Activated CD4-positive, alpha-beta T cell treated with anti-CD3 and anti-CD28 coated beads for 36 hours (primary cell): Measurements from ENCODE around the gene CCDC50. TPM values are rescaled to one million over a fixed set of nuclear protein-coding genes. Genes with fewer than 3 reads are reported as not detected.
A peak's percentile ranks its signal among the peaks of the same experiment; 100 is the strongest.

Experiments used
- ATAC-seq: fragments of 200-7000 bp; cut with Tn5 transposase; one replicate; pipeline ENCODE4 v1.10.0; 2021; ENCODE audit warnings: mild to moderate bottlenecking, moderate library complexity
- CTCF ChIA-PET: fragments of 350-600 bp; sonication (Branson Sonifier 250); formaldehyde crosslinking; loops from one replicate; lab custom pipeline; 2021; ENCODE audit warnings: antibody characterized with exemption; lab: Charles Lee
- POLR2A ChIA-PET: fragments of 350-600 bp; sonication (Branson Sonifier 250); formaldehyde crosslinking; loops from one replicate; lab custom pipeline; 2021; ENCODE audit warnings: antibody characterized with exemption, inconsistent platforms; lab: Charles Lee
- DNase-seq: peaks from one replicate; pipeline ENCODE4 v3.0.0-alpha.2; 2020
- H3K27ac Mint-ChIP-seq: one replicate; pipeline ENCODE4 v1.8.0; 2021; ENCODE audit warnings: mixed read lengths
- H3K27me3 Mint-ChIP-seq: one replicate; pipeline ENCODE4 v1.8.0; 2021; ENCODE audit warnings: mixed read lengths
- H3K36me3 Mint-ChIP-seq: one replicate; pipeline ENCODE4 v1.8.0; 2021; ENCODE audit warnings: low read depth, mixed read lengths
- H3K4me1 Mint-ChIP-seq: one replicate; pipeline ENCODE4 v1.8.0; 2021; ENCODE audit warnings: mixed read lengths
- H3K4me3 Mint-ChIP-seq: one replicate; pipeline ENCODE4 v1.8.0; 2021; ENCODE audit warnings: mild to moderate bottlenecking, moderate library complexity, mixed read lengths
- H3K9me3 Mint-ChIP-seq: one replicate; pipeline ENCODE4 v1.8.0; 2021; ENCODE audit warnings: low read depth, mixed read lengths
- intact Hi-C, 2 experiments: fragments of 100-400 bp; cut with DNase I in 1 of 2; cut with micrococcal nuclease in 1 of 2; formaldehyde crosslinking; loops; one replicate each; pipeline versions ENCODE4 v1.14.2 to v1.15.1; 2022 to 2024; cut with DNase I, micrococcal nuclease
- total RNA-seq, 2 experiments: library from RNA; stranded (reverse); gene quantifications; one replicate each; pipeline ENCODE4 v1.2.3, GENCODE V29; 2021

The CCDC50 gene
- total RNA-seq, 2 experiments from 2014 or later: 26.5 to 27.2 TPM

- peaks cover 2% of the 10 kb centered on the region for H3K4me1 Mint-ChIP-seq
- no peak overlapping the region for H3K4me3 Mint-ChIP-seq
- ATAC-seq: no peak
- no peaks in the 10 kb centered on the region for H3K27me3 Mint-ChIP-seq
- H3K9me3 Mint-ChIP-seq: no peaks in the 10 kb centered on the region
- intact Hi-C loops: no loop called here
- no peak for DNase-seq
- peaks cover 8% of the 10 kb centered on the region for H3K36me3 Mint-ChIP-seq
- no peak overlapping the region for H3K27ac Mint-ChIP-seq
- CTCF ChIA-PET: interaction anchor here (0.6 to 1.0 kb wide), 3 partner anchors 89 to 671 kb away, joined by 3 to 4 read pairs (median 3); no protein-coding TSS in a partner anchor
- POLR2A ChIA-PET: no interaction called here
Measured at GRCh38 chr3:191366675-191367074, 37.5 kb downstream of the CCDC50 start.

DNA sequence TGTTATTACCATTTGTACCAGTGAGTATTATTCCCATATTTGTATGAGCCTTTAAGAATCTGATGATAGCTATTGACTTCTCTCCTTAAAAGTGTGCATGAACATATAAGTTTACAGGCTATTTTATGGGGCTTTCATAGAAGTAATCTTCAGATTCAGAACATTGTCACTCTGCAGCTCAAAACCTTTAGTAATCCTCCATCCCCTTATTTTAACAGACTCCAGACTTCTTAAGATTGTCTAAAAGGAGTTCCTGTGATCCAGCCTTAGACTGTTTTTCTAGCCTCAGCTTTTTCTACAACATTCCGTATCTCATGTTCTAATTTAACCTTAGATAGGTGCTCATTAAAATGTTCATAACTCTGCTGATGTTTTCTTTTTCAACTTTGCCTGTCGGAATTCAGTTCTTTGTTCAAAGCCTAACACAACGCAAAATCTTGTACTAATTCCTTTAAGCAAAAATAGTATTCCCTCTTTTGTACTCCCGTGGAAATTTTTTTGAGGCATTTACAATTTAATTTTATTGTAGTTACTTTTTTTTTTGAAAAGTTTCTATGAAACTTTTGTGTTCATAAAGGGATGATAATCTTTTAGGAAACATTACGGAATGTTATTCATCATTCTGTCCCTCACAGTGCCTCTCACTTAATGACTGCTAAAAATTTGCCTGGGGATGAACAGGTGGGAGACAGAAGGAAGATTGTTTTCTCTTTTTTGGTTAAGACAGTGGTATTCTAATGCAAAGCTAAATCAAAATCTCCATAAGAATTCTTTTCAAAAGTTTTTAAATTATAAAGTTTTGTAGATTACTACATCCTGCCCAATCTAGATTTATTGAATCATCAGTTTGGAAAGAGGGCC is 39.8 kb downstream of the CCDC50 start:
- H3K4me3 Mint-ChIP-seq: no peak overlapping the region
- no peaks in the 10 kb centered on the region for H3K9me3 Mint-ChIP-seq
- intact Hi-C loops: no loop called here
- peaks cover 6% of the 10 kb centered on the region for H3K36me3 Mint-ChIP-seq
- H3K4me1 Mint-ChIP-seq: peaks cover 5% of the 10 kb centered on the region
- no peaks in the 10 kb centered on the region for H3K27me3 Mint-ChIP-seq
- ChIA-PET CTCF (interaction anchor here (1.2 kb wide), 1 partner anchor 16 kb away, joined by 3 read pairs; no protein-coding TSS in a partner anchor), POLR2A (no interaction called here)
- DNase-seq: no peak
- ATAC-seq: no peak
- H3K27ac Mint-ChIP-seq: no peak overlapping the region

GRCh38 chr3:191369616-191370010 is 40.4 kb downstream of the CCDC50 start:
- intact Hi-C loops: no loop called here
- Mint-ChIP-seq H3K27me3 (no peaks in the 10 kb centered on the region), H3K4me1 (peaks cover 5% of the 10 kb centered on the region), H3K27ac (no peak overlapping the region), H3K9me3 (no peaks in the 10 kb centered on the region), H3K36me3 (peaks cover 6% of the 10 kb centered on the region), H3K4me3 (no peak overlapping the region)
- CTCF ChIA-PET: no interaction called here
- DNase-seq (no peak), ATAC-seq (no peak)
- POLR2A ChIA-PET: no interaction called here

DNA sequence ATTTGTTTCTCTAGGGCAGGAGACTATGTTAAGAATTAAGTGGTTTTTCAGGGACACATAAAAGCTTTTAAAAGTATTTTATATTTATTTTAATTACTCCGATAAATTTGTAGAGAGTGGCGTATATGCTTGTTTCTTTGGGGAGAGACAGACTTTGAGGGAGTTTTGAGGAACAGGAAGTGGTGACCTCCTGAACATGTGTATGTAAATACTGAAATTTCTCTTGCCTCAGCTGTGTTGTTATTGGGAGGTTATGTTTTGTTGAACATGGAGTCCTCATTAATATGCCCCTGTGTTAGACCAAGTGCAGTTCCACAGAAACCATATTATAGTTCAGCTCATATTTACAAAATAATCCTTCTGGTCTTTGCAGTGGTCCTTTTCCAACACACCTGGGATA is 42.9 kb downstream of the CCDC50 start:
- no peak overlapping the region for H3K27ac Mint-ChIP-seq
- intact Hi-C loops: no loop called here
- peaks cover 11% of the 10 kb centered on the region for H3K36me3 Mint-ChIP-seq
- H3K9me3 Mint-ChIP-seq: no peaks in the 10 kb centered on the region
- H3K4me3 Mint-ChIP-seq: no peak overlapping the region
- H3K4me1 Mint-ChIP-seq: peaks cover 5% of the 10 kb centered on the region
- ChIA-PET CTCF (interaction anchor here (0.6 kb wide), 1 partner anchor 542 kb away, joined by 3 read pairs; no protein-coding TSS in a partner anchor), POLR2A (no interaction called here)
- ATAC-seq: no peak
- H3K27me3 Mint-ChIP-seq: no peaks in the 10 kb centered on the region
- no peak for DNase-seq

GRCh38 chr3:191373327-191373726 is 44.1 kb downstream of the CCDC50 start:
- H3K27ac Mint-ChIP-seq: no peak overlapping the region
- H3K36me3 Mint-ChIP-seq: peaks cover 11% of the 10 kb centered on the region
- ChIA-PET POLR2A (no interaction called here), CTCF (interaction anchor here (0.6 to 1.2 kb wide), 3 partner anchors 20 to 669 kb away, joined by 3 to 5 read pairs (median 3); no protein-coding TSS in a partner anchor)
- H3K9me3 Mint-ChIP-seq: no peaks in the 10 kb centered on the region
- intact Hi-C loops: no loop called here
- H3K4me3 Mint-ChIP-seq: no peak overlapping the region
- peaks cover 10% of the 10 kb centered on the region for H3K4me1 Mint-ChIP-seq
- DNase-seq: no peak
- no peak for ATAC-seq
- no peaks in the 10 kb centered on the region for H3K27me3 Mint-ChIP-seq

DNA sequence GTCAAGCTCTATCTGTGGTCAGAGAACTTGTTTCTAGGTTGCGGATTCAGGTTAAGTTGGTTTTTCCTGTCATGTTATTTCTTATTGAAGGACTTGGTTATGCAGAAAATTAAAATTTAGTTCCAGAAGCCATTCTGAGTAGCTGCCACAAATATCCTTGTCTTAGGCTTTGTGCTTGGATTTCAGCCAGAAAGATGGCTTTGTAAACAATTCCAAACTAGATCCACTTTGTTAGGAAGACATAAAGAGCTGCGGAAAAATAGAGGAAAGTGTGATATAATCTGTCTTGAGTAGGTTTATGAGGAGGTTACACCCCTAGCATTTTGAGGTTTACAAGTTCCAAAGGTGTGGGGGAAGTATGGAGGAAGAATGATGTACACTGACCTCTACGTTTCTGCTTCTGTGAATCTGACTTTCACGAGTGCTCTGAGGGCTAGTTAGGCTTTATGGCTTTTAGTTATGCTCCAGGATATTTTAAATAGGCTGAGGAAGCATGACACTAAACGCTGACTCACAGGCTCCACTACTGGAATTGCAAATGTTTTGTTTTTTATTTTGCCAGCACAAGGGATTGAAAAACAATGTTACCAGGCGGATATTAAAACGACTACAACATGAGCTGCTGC is 47.4 kb downstream of the CCDC50 start:
- DNase-seq (no peak), ATAC-seq (no peak)
- Mint-ChIP-seq H3K4me3 (no peak overlapping the region), H3K27me3 (no peaks in the 10 kb centered on the region), H3K27ac (no peak overlapping the region), H3K4me1 (peaks cover 29% of the 10 kb centered on the region), H3K9me3 (no peaks in the 10 kb centered on the region), H3K36me3 (peaks cover 9% of the 10 kb centered on the region)
- CTCF ChIA-PET: no interaction called here
- POLR2A ChIA-PET: no interaction called here
- intact Hi-C loops: no loop called here

DNA sequence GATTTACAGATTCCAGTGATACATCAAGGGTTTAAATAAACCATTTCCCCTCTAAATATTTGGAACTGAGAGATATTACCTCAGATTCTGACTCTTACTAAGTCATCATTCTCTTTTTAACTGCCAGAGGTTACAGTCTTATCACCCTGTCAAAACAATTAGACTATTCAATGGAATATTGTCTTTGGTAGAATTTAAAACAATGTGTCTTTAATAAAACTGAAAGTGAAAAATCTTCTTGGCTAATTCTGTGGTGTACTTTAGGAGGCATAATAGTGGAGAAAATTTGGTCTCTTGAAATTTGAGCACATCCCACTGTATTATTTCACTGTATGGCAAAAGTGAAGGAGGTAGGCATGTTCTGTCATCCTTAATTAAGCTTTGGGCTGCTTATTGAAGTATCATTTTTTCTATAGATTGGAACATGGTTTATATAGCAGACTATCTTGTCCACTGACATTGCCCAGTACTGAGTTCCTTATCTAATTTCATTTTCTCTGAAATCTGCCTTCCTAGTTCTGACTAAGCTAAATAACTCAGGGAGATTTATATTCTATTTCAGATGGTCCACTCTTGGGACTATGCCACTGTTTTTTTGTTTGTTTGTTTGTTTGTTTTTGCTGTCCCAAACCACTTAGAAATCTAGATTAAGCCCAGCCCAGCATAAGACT is 49.1 kb downstream of the CCDC50 start:
- H3K4me3 Mint-ChIP-seq: no peak overlapping the region
- intact Hi-C loops: no loop called here
- H3K9me3 Mint-ChIP-seq: no peaks in the 10 kb centered on the region
- H3K36me3 Mint-ChIP-seq: peaks cover 16% of the 10 kb centered on the region
- H3K27me3 Mint-ChIP-seq: no peaks in the 10 kb centered on the region
- no peak for DNase-seq
- no peak overlapping the region for H3K27ac Mint-ChIP-seq
- ChIA-PET CTCF (no interaction called here), POLR2A (no interaction called here)
- peaks cover 26% of the 10 kb centered on the region for H3K4me1 Mint-ChIP-seq
- no peak for ATAC-seq

GRCh38 chr3:191379446-191379845 is 50.3 kb downstream of the CCDC50 start:
- H3K27ac Mint-ChIP-seq: no peak overlapping the region
- CTCF ChIA-PET: no interaction called here
- intact Hi-C loops: no loop called here
- H3K36me3 Mint-ChIP-seq: peaks cover 16% of the 10 kb centered on the region
- POLR2A ChIA-PET: interaction anchor here (0.5 kb wide), 1 partner anchor 818 kb away, joined by 4 read pairs; no protein-coding TSS in a partner anchor
- no peaks in the 10 kb centered on the region for H3K27me3 Mint-ChIP-seq
- no peaks in the 10 kb centered on the region for H3K9me3 Mint-ChIP-seq
- ATAC-seq (no peak), DNase-seq (no peak)
- no peak overlapping the region for H3K4me3 Mint-ChIP-seq
- H3K4me1 Mint-ChIP-seq: peaks cover 26% of the 10 kb centered on the region

DNA sequence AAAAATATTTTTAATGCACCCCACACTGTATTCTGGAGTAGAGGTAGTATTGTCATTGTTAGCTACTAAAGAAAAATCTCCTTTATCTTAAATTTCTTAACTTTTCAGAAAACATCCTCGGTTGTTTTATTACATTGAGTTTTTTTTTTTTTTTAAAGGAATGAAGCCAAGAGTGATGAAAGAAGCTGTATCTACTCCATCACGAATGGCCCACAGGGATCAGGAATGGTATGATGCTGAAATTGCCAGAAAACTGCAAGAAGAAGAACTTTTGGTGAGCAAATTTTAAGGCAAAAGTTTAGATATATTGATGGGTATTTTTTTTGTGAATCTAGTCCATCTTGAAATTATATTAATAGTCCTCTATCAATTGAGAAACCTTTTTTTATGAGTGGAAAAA is 50.8 kb downstream of the CCDC50 start:
- no peak overlapping the region for H3K4me3 Mint-ChIP-seq
- H3K9me3 Mint-ChIP-seq: no peaks in the 10 kb centered on the region
- no peaks in the 10 kb centered on the region for H3K27me3 Mint-ChIP-seq
- peaks cover 26% of the 10 kb centered on the region for H3K4me1 Mint-ChIP-seq
- POLR2A ChIA-PET: interaction anchor here (0.5 kb wide), 1 partner anchor 818 kb away, joined by 4 read pairs; no protein-coding TSS in a partner anchor
- DNase-seq (no peak), ATAC-seq (no peak)
- intact Hi-C loops: no loop called here
- H3K27ac Mint-ChIP-seq: no peak overlapping the region
- peaks cover 13% of the 10 kb centered on the region for H3K36me3 Mint-ChIP-seq
- CTCF ChIA-PET: no interaction called here

DNA sequence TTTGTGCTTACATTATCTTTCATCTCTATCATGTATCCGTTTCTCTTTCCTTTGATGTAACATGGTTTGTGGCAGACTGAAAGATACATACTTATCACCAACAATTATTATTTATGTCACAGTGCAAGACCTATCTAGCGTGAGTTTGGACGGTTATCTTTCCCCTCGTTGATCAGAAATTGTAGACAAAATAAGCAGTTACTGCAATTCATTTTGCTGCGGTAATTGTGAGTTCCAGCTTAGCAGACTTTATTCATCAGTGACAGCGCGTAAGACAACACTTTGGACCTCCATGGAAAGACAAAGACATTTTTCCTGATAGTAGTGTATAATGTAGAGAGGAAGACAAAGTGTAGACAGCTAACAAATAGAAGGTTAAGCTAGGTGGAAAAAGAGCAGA is 52.1 kb downstream of the CCDC50 start:
- Mint-ChIP-seq H3K4me1 (peaks cover 26% of the 10 kb centered on the region), H3K27me3 (no peaks in the 10 kb centered on the region), H3K27ac (peak overlapping the region; percentile 53), H3K4me3 (no peak overlapping the region), H3K36me3 (peaks cover 14% of the 10 kb centered on the region), H3K9me3 (no peaks in the 10 kb centered on the region)
- intact Hi-C loops: no loop called here
- no peak for DNase-seq
- CTCF ChIA-PET: no interaction called here
- POLR2A ChIA-PET: no interaction called here
- peak; percentile 39 for ATAC-seq

- no peak for DNase-seq
Measured at GRCh38 chr3:191382661-191383060, 53.5 kb downstream of the CCDC50 start.

More at GRCh38 chr3:191382661-191383060, 53.5 kb downstream of the CCDC50 start:
- H3K4me3 Mint-ChIP-seq: no peak overlapping the region
- no peak overlapping the region for H3K27ac Mint-ChIP-seq
- ATAC-seq: no peak
- intact Hi-C loops: no loop called here
- H3K27me3 Mint-ChIP-seq: no peaks in the 10 kb centered on the region
- ChIA-PET CTCF (no interaction called here), POLR2A (no interaction called here)
- H3K4me1 Mint-ChIP-seq: peaks cover 26% of the 10 kb centered on the region
- H3K36me3 Mint-ChIP-seq: peaks cover 14% of the 10 kb centered on the region
- no peaks in the 10 kb centered on the region for H3K9me3 Mint-ChIP-seq
